ENCODE results near the gene GNPDA1. TPM values are rescaled to one million over a fixed set of nuclear protein-coding genes. Genes with fewer than 3 reads are reported as not detected.

The GNPDA1 gene
- total RNA-seq: 10 to 100 TPM; 22.3 to 50.0 (median 47.3) TPM

DNA sequence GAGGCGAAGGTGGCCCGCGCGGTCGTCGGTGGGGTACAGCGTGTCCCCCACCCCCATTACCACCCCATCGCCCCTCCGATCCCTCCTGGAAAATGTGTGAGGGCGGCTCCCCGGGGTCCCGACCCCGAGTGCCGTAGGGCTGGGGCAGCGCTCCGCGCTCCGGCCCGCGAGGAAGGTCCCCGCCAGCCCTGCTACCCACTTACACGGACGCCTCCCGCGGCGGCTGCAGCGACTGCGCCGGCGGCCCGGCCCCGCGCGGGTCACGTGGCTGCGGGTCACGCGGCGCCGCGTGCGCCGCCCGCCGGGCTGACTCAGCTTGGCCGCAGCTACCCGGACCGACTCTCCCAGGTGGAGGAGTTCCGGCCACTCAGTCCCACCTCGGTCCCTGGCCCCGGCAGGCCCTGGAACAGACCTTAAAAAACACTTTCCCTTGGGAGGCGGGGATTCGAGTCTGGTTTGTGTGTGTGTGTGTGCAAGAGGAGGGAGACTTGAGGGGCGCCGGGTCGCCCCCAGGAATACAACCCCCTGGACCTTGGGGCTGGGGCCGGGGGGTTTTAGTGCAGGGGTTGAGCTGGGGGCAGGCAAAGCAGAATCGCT lies at the start of gene GNPDA1:
Gene GNPDA1 (minus strand): TSS at position 236 of the 597 bp plus-strand sequence. CDS start 992 bp downstream, outside the sequence.
- peak; percentile 86 to 93 for TF ChIP-seq POLR2A (IDR thresholded peaks at IDR 0.05)
- TF ChIP-seq, protein P1, sequence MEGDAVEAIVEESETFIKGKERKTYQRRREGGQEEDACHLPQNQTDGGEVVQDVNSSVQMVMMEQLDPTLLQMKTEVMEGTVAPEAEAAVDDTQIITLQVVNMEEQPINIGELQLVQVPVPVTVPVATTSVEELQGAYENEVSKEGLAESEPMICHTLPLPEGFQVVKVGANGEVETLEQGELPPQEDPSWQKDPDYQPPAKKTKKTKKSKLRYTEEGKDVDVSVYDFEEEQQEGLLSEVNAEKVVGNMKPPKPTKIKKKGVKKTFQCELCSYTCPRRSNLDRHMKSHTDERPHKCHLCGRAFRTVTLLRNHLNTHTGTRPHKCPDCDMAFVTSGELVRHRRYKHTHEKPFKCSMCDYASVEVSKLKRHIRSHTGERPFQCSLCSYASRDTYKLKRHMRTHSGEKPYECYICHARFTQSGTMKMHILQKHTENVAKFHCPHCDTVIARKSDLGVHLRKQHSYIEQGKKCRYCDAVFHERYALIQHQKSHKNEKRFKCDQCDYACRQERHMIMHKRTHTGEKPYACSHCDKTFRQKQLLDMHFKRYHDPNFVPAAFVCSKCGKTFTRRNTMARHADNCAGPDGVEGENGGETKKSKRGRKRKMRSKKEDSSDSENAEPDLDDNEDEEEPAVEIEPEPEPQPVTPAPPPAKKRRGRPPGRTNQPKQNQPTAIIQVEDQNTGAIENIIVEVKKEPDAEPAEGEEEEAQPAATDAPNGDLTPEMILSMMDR (IDR thresholded peaks at IDR 0.05 in 4 of 5, conservative IDR thresholded peaks at IDR 0.05 in 1 of 5): peak in 4 of 5 experiments; percentile 19 to 52 (median 38)
- ATAC-seq (peak; percentile 84 to 89), DNase-seq (peak; percentile 76 to 85)
- no peaks in the 10 kb centered on the region for H3K9me3 ChIP-seq
- peaks cover 0 to 7% of the 10 kb centered on the region in 2 donors for H3K36me3 ChIP-seq
- H3K27ac ChIP-seq: peak within 1 kb of the TSS; percentile 91 to 99 (median 98)
- H3K4me3 ChIP-seq: peak within 1 kb of the TSS; percentile 74 to 91 (median 83)
- intact Hi-C loops (cut with DNase I; ENCODE audit: low total_unique reads) (loop anchor here (2.0 to 5.0 kb wide), 2 partner anchors 44 to 129 kb away; partner anchors contain the start of gene RNF14), in situ Hi-C loops (cut with MboI; ENCODE audit: low sequenced_read_pairs in 4 of 4) (loop anchor here in 1 of 4 donors (25.0 kb wide), 1 partner anchor 874 kb away; no protein-coding TSS in a partner anchor)
- H3K27me3 ChIP-seq: no peaks in the 10 kb centered on the region
- peaks cover 15 to 19% of the 10 kb centered on the region in 2 donors for H3K4me1 ChIP-seq

DNA sequence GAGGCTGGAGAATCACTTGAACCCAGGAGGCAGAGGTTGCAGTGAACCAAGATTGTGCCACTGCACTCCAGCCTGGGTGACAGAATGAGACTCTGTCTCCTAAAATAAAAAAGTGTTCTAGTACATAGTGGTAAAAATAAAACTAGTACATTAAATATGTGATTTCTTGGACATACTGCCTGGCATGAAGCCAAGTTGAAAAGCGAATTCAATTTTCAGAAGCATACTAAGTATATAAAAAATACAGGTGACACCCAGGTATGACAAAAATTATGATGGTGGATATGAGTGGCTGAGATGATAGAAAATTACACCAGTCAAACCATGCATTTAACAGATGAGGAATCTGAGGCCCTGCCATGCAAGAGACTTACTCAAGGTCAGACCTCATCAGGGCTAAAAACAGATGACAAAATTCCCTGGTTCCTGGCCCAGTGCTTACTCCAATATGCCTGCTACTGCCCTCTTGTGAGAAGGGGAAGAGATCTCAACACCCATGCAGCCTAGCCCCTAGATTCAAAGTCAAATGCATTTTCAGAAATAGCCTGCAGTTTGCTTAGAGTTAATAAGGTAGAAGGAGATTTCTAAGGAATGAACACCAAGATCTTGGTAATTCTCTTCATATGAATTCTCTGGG lies 46.6 kb upstream of the GNPDA1 start:
- Histone ChIP-seq H3K4me1 (peaks cover 6 to 17% of the 10 kb centered on the region in 2 donors), H3K27ac (peak overlapping the region in 2 of 4 donors; percentile 27 to 44), H3K4me3 (no peak overlapping the region), H3K9me3 (no peaks in the 10 kb centered on the region), H3K36me3 (no peaks in the 10 kb centered on the region), H3K27me3 (no peaks in the 10 kb centered on the region)
- DNase-seq (peak in 1 of 2 donors; percentile 38), ATAC-seq (peak; percentile 61 to 69)
- no peak for TF ChIP-seq POLR2A (IDR thresholded peaks at IDR 0.05)
- TF ChIP-seq, protein P1 (IDR thresholded peaks at IDR 0.05 in 4 of 5, conservative IDR thresholded peaks at IDR 0.05 in 1 of 5): peak in 2 of 5 experiments; percentile 11 to 13
- intact Hi-C loops (cut with DNase I; ENCODE audit: low total_unique reads) (no loop called here), in situ Hi-C loops (cut with MboI; ENCODE audit: low sequenced_read_pairs in 4 of 4) (no loop called here)

- no peak for TF ChIP-seq POLR2A (IDR thresholded peaks at IDR 0.05)
- TF ChIP-seq, protein P1 (IDR thresholded peaks at IDR 0.05 in 4 of 5, conservative IDR thresholded peaks at IDR 0.05 in 1 of 5): no peak
- peaks cover 0 to 9% of the 10 kb centered on the region in 2 donors for H3K4me1 ChIP-seq
- DNase-seq (no peak), ATAC-seq (no peak)
- H3K9me3 ChIP-seq: no peaks in the 10 kb centered on the region
- peak overlapping the region in 1 of 4 donors; percentile 13 for H3K27ac ChIP-seq
- H3K36me3 ChIP-seq: no peaks in the 10 kb centered on the region
- H3K27me3 ChIP-seq: no peaks in the 10 kb centered on the region
- in situ Hi-C loops (cut with MboI; ENCODE audit: low sequenced_read_pairs in 4 of 4) (no loop called here), intact Hi-C loops (cut with DNase I; ENCODE audit: low total_unique reads) (no loop called here)
- H3K4me3 ChIP-seq: no peak overlapping the region
Observed at GRCh38 chr5:142057697-142058056, 44.9 kb upstream of the GNPDA1 start.

GRCh38 chr5:142056816-142057696 lies 44.2 kb upstream of the GNPDA1 start:
- in situ Hi-C loops (cut with MboI; ENCODE audit: low sequenced_read_pairs in 4 of 4) (no loop called here), intact Hi-C loops (cut with DNase I; ENCODE audit: low total_unique reads) (no loop called here)
- H3K27me3 ChIP-seq: no peaks in the 10 kb centered on the region
- H3K4me3 ChIP-seq: no peak overlapping the region
- DNase-seq (no peak), ATAC-seq (no peak)
- TF ChIP-seq, protein P1 (IDR thresholded peaks at IDR 0.05 in 4 of 5, conservative IDR thresholded peaks at IDR 0.05 in 1 of 5): no peak
- no peak for TF ChIP-seq POLR2A (IDR thresholded peaks at IDR 0.05)
- H3K4me1 ChIP-seq: peaks cover 0 to 9% of the 10 kb centered on the region in 2 donors
- no peak overlapping the region for H3K27ac ChIP-seq
- no peaks in the 10 kb centered on the region for H3K9me3 ChIP-seq
- no peaks in the 10 kb centered on the region for H3K36me3 ChIP-seq

Measured in gastrocnemius medialis (tissue), 4 donors.